Left ventricle myocardium inferior (tissue), 1 donor: ENCODE measurements around the gene RPL32. TPM values are rescaled to one million over a fixed set of nuclear protein-coding genes. Genes with fewer than 3 reads are reported as not detected.

Experiments
- DNase-seq: peaks from one replicate; pipeline ENCODE4 v3.0.0-alpha.2; 2020
- H3K27ac ChIP-seq: fragments of 200-600 bp; replicated peaks from 2 replicates; pipeline ENCODE4 v1.8.0; 2021
- H3K27me3 ChIP-seq: fragments of 200-600 bp; 2 replicates; pipeline ENCODE4 v1.8.0; 2021; ENCODE audit warnings: low read depth
- H3K36me3 ChIP-seq: fragments of 200-600 bp; 2 replicates; pipeline ENCODE4 v1.8.0; 2021
- H3K4me1 ChIP-seq: fragments of 200-600 bp; 2 replicates; pipeline ENCODE4 v1.8.0; 2021
- H3K4me3 ChIP-seq: fragments of 200-600 bp; 2 replicates; pipeline ENCODE4 v1.8.0; 2021; ENCODE audit warnings: mild to moderate bottlenecking, moderate library complexity
- H3K9me3 ChIP-seq: fragments of 200-600 bp; replicated peaks from 2 replicates; pipeline ENCODE4 v1.8.0; 2021
- intact Hi-C: fragments of 100-400 bp; cut with micrococcal nuclease; formaldehyde crosslinking; loops from one replicate; pipeline ENCODE4 v1.11.0; 2022
- total RNA-seq: library from RNA; stranded (reverse); fragmentation: NEBNext Ultra II Directional; extraction: Animal tissue kit (Norgen Biotek cat#: 25700); gene quantifications from one replicate; pipeline ENCODE4 v1.2.1, GENCODE V29; 2021
- TF ChIP-seq, protein P1 (sequence below): fragments of 200-600 bp; IDR thresholded peaks from 2 replicates; pipeline ENCODE4 v1.8.0; 2021; ENCODE audit warnings: antibody characterized with exemption, mild to moderate bottlenecking, borderline replicate concordance
- donor health status: DM: no; HTN: yes; CAD: no; lungs with severe emphysema.

RPL32 gene
- total RNA-seq, 1 donor from 2014 or later = 880 TPM

DNA sequence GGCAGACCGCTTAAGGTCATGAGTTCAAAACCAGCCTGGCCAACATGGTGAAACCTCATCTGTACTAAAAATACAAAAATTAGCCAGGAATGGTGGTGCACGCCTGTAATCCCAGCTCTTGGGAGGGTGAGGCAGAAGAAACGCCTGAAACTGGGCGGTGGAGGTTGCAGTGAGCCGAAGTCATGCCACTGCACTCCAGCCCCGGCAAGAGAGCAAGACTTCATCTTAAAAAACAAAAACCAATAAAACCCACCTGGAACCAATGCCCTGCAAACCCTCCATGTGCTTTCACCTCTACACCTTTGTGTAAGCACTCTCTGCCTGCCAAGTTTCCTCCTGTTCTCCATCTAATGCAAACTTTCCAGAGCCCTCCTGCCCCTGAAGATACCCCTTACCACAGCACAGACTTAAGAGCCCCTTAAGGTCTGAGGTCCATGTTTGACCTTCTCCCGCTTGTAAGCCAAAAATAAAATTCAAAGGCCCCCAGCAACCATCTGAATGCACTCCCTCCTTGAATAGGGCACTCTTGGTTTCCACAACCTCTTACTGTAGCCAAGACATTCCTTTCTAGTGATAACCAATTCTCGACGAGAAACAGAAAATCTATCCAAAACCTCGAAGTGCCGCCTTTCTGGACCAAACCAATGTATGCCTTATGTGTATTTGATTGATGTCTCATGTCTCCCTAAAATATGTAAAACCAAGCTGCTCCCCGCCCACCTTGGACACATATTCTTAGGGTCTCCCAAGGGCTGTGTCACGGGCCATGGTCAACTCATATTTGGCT, 3.0 kb downstream of the RPL32 start:
- TF ChIP-seq, protein P1, sequence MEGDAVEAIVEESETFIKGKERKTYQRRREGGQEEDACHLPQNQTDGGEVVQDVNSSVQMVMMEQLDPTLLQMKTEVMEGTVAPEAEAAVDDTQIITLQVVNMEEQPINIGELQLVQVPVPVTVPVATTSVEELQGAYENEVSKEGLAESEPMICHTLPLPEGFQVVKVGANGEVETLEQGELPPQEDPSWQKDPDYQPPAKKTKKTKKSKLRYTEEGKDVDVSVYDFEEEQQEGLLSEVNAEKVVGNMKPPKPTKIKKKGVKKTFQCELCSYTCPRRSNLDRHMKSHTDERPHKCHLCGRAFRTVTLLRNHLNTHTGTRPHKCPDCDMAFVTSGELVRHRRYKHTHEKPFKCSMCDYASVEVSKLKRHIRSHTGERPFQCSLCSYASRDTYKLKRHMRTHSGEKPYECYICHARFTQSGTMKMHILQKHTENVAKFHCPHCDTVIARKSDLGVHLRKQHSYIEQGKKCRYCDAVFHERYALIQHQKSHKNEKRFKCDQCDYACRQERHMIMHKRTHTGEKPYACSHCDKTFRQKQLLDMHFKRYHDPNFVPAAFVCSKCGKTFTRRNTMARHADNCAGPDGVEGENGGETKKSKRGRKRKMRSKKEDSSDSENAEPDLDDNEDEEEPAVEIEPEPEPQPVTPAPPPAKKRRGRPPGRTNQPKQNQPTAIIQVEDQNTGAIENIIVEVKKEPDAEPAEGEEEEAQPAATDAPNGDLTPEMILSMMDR = no peak
- intact Hi-C loops = no loop called here
- Histone ChIP-seq H3K27me3 (no peaks in the 10 kb centered on the region), H3K4me1 (peaks cover 48% of the 10 kb centered on the region), H3K27ac (no peak overlapping the region), H3K4me3 (no peak overlapping the region), H3K9me3 (no peaks in the 10 kb centered on the region), H3K36me3 (peaks cover 63% of the 10 kb centered on the region)
- no peak for DNase-seq

DNA sequence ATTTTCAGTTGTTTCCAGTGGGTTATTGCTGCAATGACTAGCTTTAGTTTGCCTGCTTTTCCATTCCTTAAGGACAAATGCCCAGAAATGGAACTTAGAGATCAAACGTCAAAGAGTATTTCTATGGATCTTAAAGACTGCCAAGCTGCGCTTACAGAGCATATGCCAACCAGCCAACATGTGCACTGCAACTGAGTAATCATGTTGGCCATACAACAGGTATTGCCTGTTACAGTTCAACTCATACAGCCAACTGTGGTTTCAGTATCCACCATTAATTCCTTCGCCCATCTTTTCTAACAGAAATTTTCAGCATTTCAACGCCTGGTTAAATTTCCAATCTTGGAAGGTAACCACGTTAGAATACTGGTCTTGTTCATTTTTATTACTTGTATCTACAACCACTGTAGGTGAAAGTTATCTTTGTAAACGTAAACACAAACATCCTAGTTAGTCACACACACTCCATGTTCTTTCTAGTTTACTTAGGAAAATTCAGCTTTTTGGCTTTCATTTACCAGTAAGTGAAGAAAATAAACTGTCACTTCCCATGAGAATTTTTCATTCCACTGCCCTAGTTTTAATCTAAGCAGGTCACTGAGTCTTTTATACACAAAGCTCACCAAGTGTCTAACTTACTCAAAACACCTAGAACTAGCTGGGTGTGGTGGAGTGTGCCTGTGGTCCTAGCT, 3.9 kb downstream of the RPL32 start:
- Histone ChIP-seq H3K27ac (no peak overlapping the region), H3K4me3 (no peak overlapping the region), H3K9me3 (no peaks in the 10 kb centered on the region), H3K36me3 (peaks cover 72% of the 10 kb centered on the region), H3K4me1 (peaks cover 48% of the 10 kb centered on the region), H3K27me3 (no peaks in the 10 kb centered on the region)
- TF ChIP-seq, protein P1 = no peak
- no peak for DNase-seq
- intact Hi-C loops = no loop called here

DNA sequence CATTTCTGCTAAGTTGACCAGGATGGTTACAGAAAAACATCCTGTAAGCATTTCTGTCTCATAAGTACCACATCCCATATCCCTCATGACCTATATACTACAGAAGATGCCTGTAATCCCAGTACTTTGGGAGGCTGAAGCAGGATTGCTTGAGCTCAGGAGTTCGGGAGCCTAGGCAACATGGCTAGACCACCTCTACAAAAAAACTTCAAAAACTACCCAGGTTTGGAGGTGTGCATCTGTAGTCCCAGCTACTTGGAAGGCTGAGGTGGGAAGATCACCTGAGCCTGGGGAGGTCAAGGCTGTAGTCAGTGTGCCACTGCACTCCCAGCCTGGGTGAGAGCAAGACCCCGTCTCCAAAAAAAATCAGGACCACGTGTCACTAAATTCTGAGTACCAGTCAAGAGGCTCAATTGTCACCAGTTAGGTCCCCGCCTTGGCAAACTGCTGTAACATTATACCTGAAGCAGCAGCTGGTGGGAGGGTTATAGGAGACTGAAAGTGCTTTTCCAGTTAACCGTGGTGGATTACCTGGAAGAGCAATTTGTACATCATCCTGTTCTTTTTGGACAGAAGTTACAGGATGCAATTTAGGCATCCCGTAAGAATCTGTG, 6.2 kb downstream of the RPL32 start:
- TF ChIP-seq, protein P1 = no peak
- no peaks in the 10 kb centered on the region for H3K27me3 ChIP-seq
- intact Hi-C loops = no loop called here
- peaks cover 95% of the 10 kb centered on the region for H3K36me3 ChIP-seq
- no peak overlapping the region for H3K27ac ChIP-seq
- DNase-seq = no peak
- H3K9me3 ChIP-seq = no peaks in the 10 kb centered on the region
- H3K4me1 ChIP-seq = peaks cover 41% of the 10 kb centered on the region
- no peak overlapping the region for H3K4me3 ChIP-seq

DNA sequence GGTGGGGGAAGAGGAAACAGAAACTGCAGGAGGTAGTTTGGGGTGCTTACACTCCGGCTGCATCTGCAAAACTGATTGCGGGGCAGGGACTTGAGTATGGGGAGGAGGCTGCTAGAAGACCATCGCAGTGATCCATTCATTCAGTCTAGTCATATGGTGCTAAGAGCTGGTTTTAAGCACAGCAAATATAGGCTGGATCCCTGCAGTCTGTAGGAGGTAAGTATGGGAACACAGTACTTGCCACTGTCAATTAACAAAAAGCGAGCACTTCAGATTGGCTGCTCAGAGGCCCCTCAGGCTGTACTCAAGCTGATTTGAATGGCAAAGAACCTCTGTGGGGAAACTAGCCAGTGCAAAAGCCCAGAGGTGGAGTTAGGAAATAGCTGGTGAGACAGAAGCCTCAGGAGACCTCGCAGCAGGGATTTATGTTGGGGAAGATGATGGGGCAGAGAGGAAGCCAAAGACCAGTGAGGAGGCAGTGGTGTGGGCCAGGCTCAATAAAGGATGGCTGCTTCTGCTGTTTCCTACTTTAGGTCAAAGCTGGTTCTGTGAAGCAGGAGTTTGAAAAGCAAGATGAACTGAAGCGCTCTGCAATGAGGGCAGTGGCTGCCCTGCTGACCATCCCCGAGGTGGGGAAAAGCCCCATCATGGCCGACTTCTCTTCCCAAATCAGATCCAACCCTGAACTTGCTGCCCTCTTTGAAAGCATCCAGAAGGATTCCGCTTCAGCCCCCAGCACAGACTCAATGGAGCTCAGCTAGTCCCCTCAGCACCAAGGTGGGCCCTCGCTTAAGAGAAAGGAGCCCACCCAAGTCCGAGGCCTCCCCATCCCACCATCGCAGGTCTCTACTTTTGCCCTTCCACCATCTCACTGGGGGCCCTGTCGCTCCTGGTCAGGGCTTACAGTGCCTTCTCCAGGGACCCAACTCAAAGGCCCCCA, 7.9 kb downstream of the RPL32 start:
- TF ChIP-seq, protein P1 = no peak
- H3K4me3 ChIP-seq = no peak overlapping the region
- peaks cover 100% of the 10 kb centered on the region for H3K36me3 ChIP-seq
- H3K27ac ChIP-seq = no peak overlapping the region
- DNase-seq = no peak
- intact Hi-C loops = no loop called here
- no peaks in the 10 kb centered on the region for H3K27me3 ChIP-seq
- H3K9me3 ChIP-seq = no peaks in the 10 kb centered on the region
- peaks cover 29% of the 10 kb centered on the region for H3K4me1 ChIP-seq
